Adrenal gland (tissue), 12 donors: ENCODE data around the gene CFAP90. TPM values are rescaled to one million over a fixed set of nuclear protein-coding genes. Genes with fewer than 3 reads are reported as not detected.

Source experiments
- DNase-seq, 7 donors: peaks; one replicate each; pipeline ENCODE4 v3.0.0-alpha.2; 2019 to 2020
- H3K27ac ChIP-seq, 5 donors: fragments of 200-600 bp; sonication (generic) in 4 of 5; 1 replicate in 3 of 5; 2 replicates in 2 of 5; pipeline versions ENCODE4 v1.5.1 to v1.8.0; 2016 to 2020; ENCODE audit warnings: mild to moderate bottlenecking in 1 of 5
- H3K27me3 ChIP-seq: fragments of 200-600 bp; 2 replicates; pipeline ENCODE4 v1.8.0; 2021
- H3K36me3 ChIP-seq, 2 donors: fragments of 200-600 bp; replicated peaks in 1 of 2; 1 replicate in 1 of 2; 2 replicates in 1 of 2; pipeline versions ENCODE4 v1.5.1 to v1.8.0; 2018 to 2022
- H3K4me1 ChIP-seq, 2 donors: fragments of 200-600 bp; replicated peaks in 1 of 2; 1 replicate in 1 of 2; 2 replicates in 1 of 2; pipeline versions ENCODE4 v1.5.1 to v1.8.0; 2018 to 2021
- H3K4me3 ChIP-seq, 4 donors: fragments of 200-600 bp; sonication (generic) in 3 of 4; one replicate each; pipeline ENCODE4 v1.5.1; 2016 to 2018
- H3K9me3 ChIP-seq, 3 donors: fragments of 200-600 bp; sonication (generic) in 1 of 3; replicated peaks in 1 of 3; 1 replicate in 2 of 3; 2 replicates in 1 of 3; pipeline versions ENCODE4 v1.5.1 to v1.8.0; 2016 to 2021
- CTCF ChIP-seq, 6 experiments: fragments of 450-650 bp in 4 of 6; fragments of 200-600 bp in 2 of 6; sonication (generic) in 1 of 6; IDR thresholded peaks; 1 replicate in 5 of 6; 2 replicates in 1 of 6; pipeline versions ENCODE4 v1.5.1 to v1.8.0; 2016 to 2021; ENCODE audit warnings: antibody characterized with exemption in 6 of 6, mild to moderate bottlenecking in 2 of 6, moderate library complexity in 1 of 6
- POLR2A ChIP-seq, 2 donors: fragments of 450-650 bp; IDR thresholded peaks; one replicate each; pipeline ENCODE4 v1.6.1; 2017; ENCODE audit warnings: antibody characterized with exemption in 2 of 2, mild to moderate bottlenecking in 2 of 2, moderate library complexity in 1 of 2
- WGBS, 4 donors: extraction: QIAGEN DNeasy Blood & Tissue Kit in 2 of 4; methylation state at CpG; one replicate each; pipeline versions ENCODE4 v1.1.5 to v1.1.7; 2013 to 2017; 5-methylcytosine and 5-hydroxymethylcytosine counted together
- intact Hi-C, 2 donors: fragments of 100-400 bp; cut with DNase I; formaldehyde crosslinking; loops; one replicate each; pipeline versions ENCODE4 v1.14.1 to v1.15.0; 2022 to 2023
- polyA plus RNA-seq, 3 donors: library from polyadenylated mRNA; stranded (reverse); fragments of 200-250 nt in 2 of 3; fragments of 350-450 nt in 1 of 3; fragmentation: Illumina TruSeq in 1 of 3; extraction: RNeasy Lipid Tissue Mini Kit (QIAGEN cat#74804) in 1 of 3; gene quantifications; one replicate each; pipeline ENCODE4 v1.2.3, GENCODE V29; 2013 to 2014
- total RNA-seq, 9 donors: library from RNA; depleted of rRNA in 4 of 9; stranded (reverse); fragments of >200 nt in 4 of 9; fragments of 120-200 nt in 1 of 9; fragmentation: NEBNext Ultra II Directional in 1 of 9; extraction: Animal tissue kit (Norgen Biotek cat#: 25700) in 1 of 9; gene quantifications; one replicate each; pipeline versions ENCODE4 v1.1.0 to v1.2.4, GENCODE V29; 2013 to 2023
- donor health status: healthy with polysubstance abuse.
- donor health status: Bipolar disorder and iron deficiency.
- donor health status: DM: yes; HTN: yes; CAD: no.
- donor health status: DM: no; HTN: no; CAD: no.
- donor health status: DM: no; HTN: no; CAD: no.
- donor health status: DM: yes; HTN: yes; CAD: no.

Gene CFAP90
- total and polyA plus RNA-seq, 12 donors = 0.11 to 1.3 (median 0.39) TPM; not detected in 3

- Histone ChIP-seq H3K27ac (no peak overlapping the region), H3K9me3 (no peaks in the 10 kb centered on the region), H3K27me3 (no peaks in the 10 kb centered on the region), H3K36me3 (no peaks in the 10 kb centered on the region), H3K4me1 (no peaks in the 10 kb centered on the region), H3K4me3 (no peak overlapping the region)
- DNase-seq = no peak
- 84 to 94% (median 90%) methylated on average over 3 of the region's 3 CpGs for WGBS, 4 donors
- no peak for TF ChIP-seq POLR2A (IDR thresholded peaks at IDR 0.05)
- TF ChIP-seq CTCF (IDR thresholded peaks at IDR 0.05) = no peak
- intact Hi-C loops = no loop called here
These were observed 63.2 kb downstream of the CFAP90 start for GRCh38 chr5:7787770-7788169.

GRCh38 chr5:7784683-7785380 is 66.1 kb downstream of the CFAP90 start:
- 64 to 74% (median 68%) methylated on average over 4 of the region's 4 CpGs for WGBS, 4 donors
- intact Hi-C loops = no loop called here
- no peaks in the 10 kb centered on the region for H3K36me3 ChIP-seq
- H3K4me3 ChIP-seq = no peak overlapping the region
- no peak for DNase-seq
- TF ChIP-seq CTCF (IDR thresholded peaks at IDR 0.05) = no peak
- TF ChIP-seq POLR2A (IDR thresholded peaks at IDR 0.05) = no peak
- no peaks in the 10 kb centered on the region for H3K4me1 ChIP-seq
- H3K9me3 ChIP-seq = no peaks in the 10 kb centered on the region
- H3K27me3 ChIP-seq = no peaks in the 10 kb centered on the region
- no peak overlapping the region for H3K27ac ChIP-seq

- DNase-seq = no peak
- Histone ChIP-seq H3K4me1 (no peaks in the 10 kb centered on the region), H3K4me3 (no peak overlapping the region), H3K27ac (no peak overlapping the region), H3K9me3 (no peaks in the 10 kb centered on the region), H3K27me3 (no peaks in the 10 kb centered on the region), H3K36me3 (no peaks in the 10 kb centered on the region)
- TF ChIP-seq POLR2A (IDR thresholded peaks at IDR 0.05) = no peak
- no peak for TF ChIP-seq CTCF (IDR thresholded peaks at IDR 0.05)
- 50 to 57% (median 53%) methylated on average over 2 to 3 of the region's 3 CpGs for WGBS, 4 donors
- intact Hi-C loops = no loop called here
These were observed 69.0 kb downstream of the CFAP90 start for GRCh38 chr5:7781899-7782298.

Other genes with a start within 250 kb of the CFAP90 start
- gene FASTKD3, start 17.9 kb upstream of the CFAP90 start, total RNA-seq = 10 to 100 TPM in 7 of 9 donors, 1 to 10 TPM in 2; 8.5 to 28.9 (median 16.8) TPM
- gene FASTKD3, start 17.9 kb upstream of the CFAP90 start, polyA plus RNA-seq = 10 to 100 TPM; 24.7 to 32.0 (median 25.4) TPM
- gene MTRR, start 18.0 kb upstream of the CFAP90 start, total RNA-seq = 10 to 100 TPM; 27.7 to 66.0 (median 39.7) TPM
- gene MTRR, start 18.0 kb upstream of the CFAP90 start, polyA plus RNA-seq = 10 to 100 TPM in 2 of 3 donors, 1 to 10 TPM in 1; 9.3 to 51.8 (median 22.0) TPM